Fibroblast of upper back skin (primary cell): ENCODE results near the gene RMND1.
"Not testable (repeated sequence)": the region's sequence is repeated elsewhere in the genome, so short reads cannot be mapped to it uniquely, and the experiment has no call there.

ENCODE experiments used
- DNase-seq: peaks from one replicate; pipeline ENCODE4 v3.0.0-alpha.2; 2013

RMND1 gene

GRCh38 chr6:151381722-151382121, 70.2 kb downstream of the RMND1 start:
- DNase-seq = no peak

- DNase-seq = no peak
These were observed 71.1 kb downstream of the RMND1 start for GRCh38 chr6:151380848-151381205.

- no peak for DNase-seq
These were observed 71.7 kb downstream of the RMND1 start for GRCh38 chr6:151379933-151380847.

GRCh38 chr6:151377095-151377494, 74.8 kb downstream of the RMND1 start:
- no peak for DNase-seq

GRCh38 chr6:151376440-151376839, 75.5 kb downstream of the RMND1 start:
- DNase-seq = peak; percentile 19

- DNase-seq = no peak
These were observed 76.1 kb downstream of the RMND1 start for GRCh38 chr6:151375833-151376232.

GRCh38 chr6:151374036-151374683, 77.8 kb downstream of the RMND1 start:
- DNase-seq = no peak

- DNase-seq = no peak
These were observed 79.8 kb downstream of the RMND1 start for GRCh38 chr6:151372164-151372563.

- DNase-seq = peak; percentile 28
These were observed 81.3 kb downstream of the RMND1 start for GRCh38 chr6:151370509-151371078.

- DNase-seq = no peak
These were observed 86.7 kb downstream of the RMND1 start for GRCh38 chr6:151365233-151365632.

- DNase-seq = no peak
These were observed 92.4 kb downstream of the RMND1 start for GRCh38 chr6:151359486-151359885.

GRCh38 chr6:151358475-151358874, 93.5 kb downstream of the RMND1 start:
- DNase-seq = no peak

- DNase-seq = no peak
These were observed 94.0 kb downstream of the RMND1 start for GRCh38 chr6:151357758-151358436.

GRCh38 chr6:151356983-151357382, 94.9 kb downstream of the RMND1 start:
- not testable (repeated sequence) for DNase-seq
